NCI-H446 (cell line): ENCODE measurements around the gene RNU11.
"Not testable (repeated sequence)": the region's sequence is repeated elsewhere in the genome, so short reads cannot be mapped to it uniquely, and the experiment has no call there.

ENCODE experiments used
- DNase-seq, 2 experiments: peaks; one replicate each; lab custom pipeline; 2025; lab: John Stamatoyannopoulos, UW

Gene RNU11

GRCh38 chr1:28663871-28664470 lies 15.6 kb downstream of the RNU11 start:
- peak; percentile 15 to 65 for DNase-seq

- DNase-seq, result no peak
These were observed 18.4 kb downstream of the RNU11 start for GRCh38 chr1:28666806-28667205.

GRCh38 chr1:28668191-28668955 lies 20.0 kb downstream of the RNU11 start, which contains the start of gene GMEB1:
TSS of gene GMEB1 (plus strand) at chr1:28668784. CDS start at chr1:28683613, 14,829 bp downstream.
- peak; percentile 77 to 93 for DNase-seq

GRCh38 chr1:28668956-28669723 lies 20.7 kb downstream of the RNU11 start:
- peak; percentile 43 to 84 for DNase-seq

- no peak for DNase-seq
These were observed 22.9 kb downstream of the RNU11 start for GRCh38 chr1:28671254-28671780.

GRCh38 chr1:28672971-28673370 lies 24.6 kb downstream of the RNU11 start:
- DNase-seq, result not testable (repeated sequence)

- DNase-seq, result no peak
These were observed 27.5 kb downstream of the RNU11 start for GRCh38 chr1:28675924-28676257.

- DNase-seq, result no peak
These were observed 31.8 kb downstream of the RNU11 start for GRCh38 chr1:28680151-28680550.

- DNase-seq, result no peak
These were observed 34.4 kb downstream of the RNU11 start for GRCh38 chr1:28682840-28683239.

GRCh38 chr1:28684937-28685336 lies 36.5 kb downstream of the RNU11 start:
- no peak for DNase-seq

- not testable (repeated sequence) for DNase-seq
These were observed 43.2 kb downstream of the RNU11 start for GRCh38 chr1:28691627-28692026.
